Tracheal epithelial cell (primary cell): Measurements from ENCODE around the gene TAGAP. TPM values are rescaled to one million over a fixed set of nuclear protein-coding genes. Genes with fewer than 3 reads are reported as not detected.

Experiments
- total RNA-seq: library from RNA; depleted of rRNA; stranded (reverse); fragments of >200 nt; gene quantifications from 2 replicates; pipeline ENCODE4 v1.2.1, GENCODE V29; 2014

The TAGAP gene, protein sequence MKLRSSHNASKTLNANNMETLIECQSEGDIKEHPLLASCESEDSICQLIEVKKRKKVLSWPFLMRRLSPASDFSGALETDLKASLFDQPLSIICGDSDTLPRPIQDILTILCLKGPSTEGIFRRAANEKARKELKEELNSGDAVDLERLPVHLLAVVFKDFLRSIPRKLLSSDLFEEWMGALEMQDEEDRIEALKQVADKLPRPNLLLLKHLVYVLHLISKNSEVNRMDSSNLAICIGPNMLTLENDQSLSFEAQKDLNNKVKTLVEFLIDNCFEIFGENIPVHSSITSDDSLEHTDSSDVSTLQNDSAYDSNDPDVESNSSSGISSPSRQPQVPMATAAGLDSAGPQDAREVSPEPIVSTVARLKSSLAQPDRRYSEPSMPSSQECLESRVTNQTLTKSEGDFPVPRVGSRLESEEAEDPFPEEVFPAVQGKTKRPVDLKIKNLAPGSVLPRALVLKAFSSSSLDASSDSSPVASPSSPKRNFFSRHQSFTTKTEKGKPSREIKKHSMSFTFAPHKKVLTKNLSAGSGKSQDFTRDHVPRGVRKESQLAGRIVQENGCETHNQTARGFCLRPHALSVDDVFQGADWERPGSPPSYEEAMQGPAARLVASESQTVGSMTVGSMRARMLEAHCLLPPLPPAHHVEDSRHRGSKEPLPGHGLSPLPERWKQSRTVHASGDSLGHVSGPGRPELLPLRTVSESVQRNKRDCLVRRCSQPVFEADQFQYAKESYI
- total RNA-seq, result under 0.01 TPM in 1 of 2 replicates, not detected in the other

DNA sequence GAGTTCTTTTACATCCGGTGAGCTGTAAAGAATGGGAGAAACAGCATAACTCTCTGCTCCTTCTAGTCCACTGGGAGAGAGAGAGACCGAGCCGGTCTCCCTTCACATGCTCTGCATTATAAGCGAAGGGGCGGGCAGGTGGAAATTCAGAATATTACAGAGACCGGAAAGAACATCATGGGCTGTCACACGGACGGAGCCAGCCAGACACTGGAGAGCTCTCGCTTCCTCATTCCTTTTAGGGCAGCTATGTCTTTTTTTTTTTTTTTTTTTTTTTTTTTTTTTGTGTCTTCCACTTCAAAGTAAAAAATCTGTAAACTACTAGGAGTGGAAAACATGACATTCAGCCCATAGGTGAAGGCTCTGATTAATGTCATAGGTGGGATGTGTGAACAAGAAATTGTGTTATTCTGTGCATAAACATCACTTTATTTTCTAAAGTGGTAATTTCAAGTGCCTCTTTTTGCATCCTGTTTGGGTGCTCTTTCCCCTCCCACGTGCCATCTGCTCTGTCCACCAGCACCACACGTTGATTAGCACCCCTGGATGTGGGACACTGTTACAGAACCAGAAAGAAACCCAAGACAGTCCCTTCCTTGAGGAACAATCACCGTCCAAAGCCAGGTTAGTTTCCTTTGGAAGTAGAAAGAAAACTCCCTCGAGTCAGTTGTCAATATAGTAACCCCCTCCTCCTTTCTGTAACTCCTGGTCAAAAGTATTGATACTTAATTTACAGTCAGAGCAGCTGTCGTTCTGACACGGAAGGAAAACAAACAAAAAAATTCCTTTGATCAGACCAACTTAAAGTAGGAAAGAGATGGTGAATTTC is at the start of gene TAGAP:
TAGAP (minus strand) TSS at position 93 of the 829 bp plus-strand sequence. CDS start 845 bp downstream, outside the sequence.

DNA sequence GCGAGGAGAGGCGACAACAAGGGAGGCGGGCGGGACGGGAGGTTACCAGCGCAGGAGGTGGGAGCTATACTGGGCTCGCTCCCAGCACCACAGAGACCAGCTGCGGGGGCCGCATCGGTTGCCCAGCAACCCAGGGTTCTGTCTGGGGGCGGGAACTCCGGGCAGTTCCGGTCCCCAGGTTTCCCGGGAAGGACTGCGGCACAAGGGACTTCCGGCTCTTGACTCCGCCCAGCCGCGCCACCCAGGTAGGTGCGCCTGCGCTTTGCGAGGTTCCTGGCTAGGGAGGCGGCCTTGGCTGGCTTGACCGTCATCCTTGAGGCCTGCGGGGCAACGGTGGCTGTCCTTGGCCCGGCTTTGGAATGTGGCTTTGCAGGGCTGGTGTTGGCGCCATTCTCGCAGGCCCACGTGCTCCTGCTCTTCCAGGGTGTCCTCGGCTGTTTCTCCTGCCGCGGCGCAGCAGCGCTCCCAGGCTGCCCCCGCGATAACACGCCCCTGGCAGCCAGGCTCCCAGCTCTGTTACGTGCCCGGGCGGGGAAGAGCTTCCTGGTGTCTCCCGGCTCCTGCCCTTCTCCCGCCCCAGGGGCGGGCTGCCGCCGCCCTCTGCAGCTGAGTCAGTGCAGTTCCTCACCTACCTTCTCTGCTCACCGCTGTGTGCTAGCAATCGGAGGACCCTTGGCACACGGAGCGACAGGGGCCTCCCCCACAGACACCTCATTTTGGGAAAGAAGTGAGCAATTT is 45.0 kb downstream of the TAGAP start, which contains the start of gene RSPH3:
RSPH3 (minus strand) TSS at position 537 of the 738 bp plus-strand sequence. CDS start 652 bp downstream, outside the sequence.

Other genes with a start within 250 kb of the TAGAP start
- 193 and 451 TPM in 2 replicates for gene EZR, start 225.6 kb downstream of the TAGAP start, total RNA-seq
- 6.5 and 10.0 TPM in 2 replicates for gene RSPH3, start 44.8 kb downstream of the TAGAP start, total RNA-seq
- not detected in 2 replicates for gene FNDC1, start 124.4 kb upstream of the TAGAP start, total RNA-seq